ENCODE measurements around the gene IL17RA.

DNA sequence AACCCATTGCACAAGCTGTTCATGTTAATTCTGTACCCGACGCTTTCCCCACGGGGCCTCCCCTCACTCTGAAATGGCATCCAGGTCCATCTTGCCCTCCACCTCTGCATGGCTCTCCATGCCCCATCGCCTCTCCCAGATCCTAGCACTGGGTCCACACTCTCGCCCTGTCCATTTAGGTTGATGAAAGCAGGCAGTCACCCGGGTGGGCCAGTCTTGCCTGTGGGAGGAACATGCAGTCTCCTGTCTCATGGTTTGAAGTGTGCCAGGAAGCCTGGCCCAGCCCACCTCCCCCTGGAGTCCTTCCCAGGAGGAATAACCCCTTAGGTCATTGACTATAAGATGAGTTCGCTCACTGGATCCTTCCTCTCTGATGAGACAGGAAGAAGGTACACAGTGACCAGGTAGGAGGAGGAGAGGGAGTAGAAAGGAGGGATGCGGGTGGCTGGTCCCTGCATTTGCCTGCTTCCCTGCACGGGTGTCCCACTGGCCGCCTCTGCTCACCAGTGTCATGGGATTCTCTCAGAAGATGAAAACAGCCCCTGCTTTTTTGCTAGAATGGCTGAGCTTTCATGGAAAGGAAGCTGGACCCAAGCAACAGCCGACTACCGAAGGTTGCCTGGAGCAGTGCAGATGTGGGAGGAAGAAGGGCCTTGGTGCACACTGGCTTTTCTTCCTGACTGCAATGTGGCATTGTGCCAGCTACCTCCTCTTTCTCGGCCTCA lies 29.5 kb downstream of the IL17RA start:
- TF ChIP-seq EZH2phosphoT487 (IDR thresholded peaks at IDR 0.05; ENCODE audit: insufficient read depth, low read depth), result no peak
- no peak for TF ChIP-seq EZH2 (IDR thresholded peaks at IDR 0.05; ENCODE audit: insufficient read depth, poor library complexity, severe bottlenecking)

Data from GM23248 (cell line).